ENCODE results near the gene TMEM145. TPM values are rescaled to one million over a fixed set of nuclear protein-coding genes. Genes with fewer than 3 reads are reported as not detected.

Gene TMEM145
- 59.5 TPM for total RNA-seq

GRCh38 chr19:42313096-42313839 is at the start of gene TMEM145:
TMEM145 (plus strand) TSS chr19:42313309; CDS start chr19:42313377, 68 bp downstream.

GRCh38 chr19:42268704-42269477 is 44.2 kb upstream of the TMEM145 start, which contains the start of gene CIC:
CIC (plus strand) TSS chr19:42269252; CDS start chr19:42271784, 2,532 bp downstream.

GRCh38 chr19:42301646-42302203 is 11.4 kb upstream of the TMEM145 start, which contains the start of gene PRR19:
PRR19 (plus strand) TSS chr19:42302132; CDS start chr19:42309585, 7,453 bp downstream.

GRCh38 chr19:42325308-42325895 is 12.3 kb downstream of the TMEM145 start, which contains the start of gene MEGF8:
MEGF8 (plus strand) TSS chr19:42325635; CDS start chr19:42326244, 609 bp downstream.

Small RNA genes within 50 kb of the gene (small RNA-seq; reads per million reads assigned to genes)
- not detected for gene MIR8077

Other genes with a start within 250 kb of the TMEM145 start
- gene GRIK5, start 243.1 kb upstream of the TMEM145 start, total RNA-seq, result 23.8 TPM
- gene ZNF574, start 237.1 kb upstream of the TMEM145 start, total RNA-seq, result 10.4 TPM
- 5.5 TPM for gene POU2F2, start 180.9 kb upstream of the TMEM145 start, total RNA-seq
- 22.6 TPM for gene DEDD2, start 95.6 kb upstream of the TMEM145 start, total RNA-seq
- gene ZNF526, start 93.0 kb upstream of the TMEM145 start, total RNA-seq, result 5.3 TPM
- gene GSK3A, start 70.7 kb upstream of the TMEM145 start, total RNA-seq, result 34.6 TPM
- 10.4 TPM for gene ERF, start 58.2 kb upstream of the TMEM145 start, total RNA-seq
- gene CIC, start 44.1 kb upstream of the TMEM145 start, total RNA-seq, result 20.8 TPM
- gene PRR19, start 11.2 kb upstream of the TMEM145 start, total RNA-seq, result 3.5 TPM
- gene PAFAH1B3, start 10.7 kb upstream of the TMEM145 start, total RNA-seq, result 131 TPM
- gene MEGF8, start 12.3 kb downstream of the TMEM145 start, total RNA-seq, result 74.3 TPM
- not detected for gene CNFN, start 77.0 kb downstream of the TMEM145 start, total RNA-seq
- 15.2 TPM for gene LIPE, start 114.1 kb downstream of the TMEM145 start, total RNA-seq
- gene CXCL17, start 129.6 kb downstream of the TMEM145 start, total RNA-seq, result not detected
- 0.23 TPM for gene CEACAM1, start 215.2 kb downstream of the TMEM145 start, total RNA-seq

Data from diencephalon (tissue), 1 donor.